ENCODE measurements around the gene UBL3.

Gene UBL3

GRCh38 chr13:29858667-29859066, 8.2 kb upstream of the UBL3 start:
- H3K36me3 ChIP-seq (ENCODE audit: insufficient read depth): no peaks in the 10 kb centered on the region
- no peak overlapping the region for H3K4me3 ChIP-seq (IDR thresholded peaks at IDR 0.05; ENCODE audit: insufficient read depth, low read depth, low read length)
- no peaks in the 10 kb centered on the region for H4K20me1 ChIP-seq (ENCODE audit: insufficient read depth)
- no peak overlapping the region for H3K27ac ChIP-seq
- no peaks in the 10 kb centered on the region for H3K79me2 ChIP-seq (ENCODE audit: insufficient read depth, low read depth)
- no peak overlapping the region for H3K4me2 ChIP-seq
- no peak overlapping the region for H3K9ac ChIP-seq
- H3K27me3 ChIP-seq (ENCODE audit: insufficient read depth, low read depth): no peaks in the 10 kb centered on the region
- no peaks in the 10 kb centered on the region for H3K4me1 ChIP-seq (ENCODE audit: low read depth, poor library complexity, severe bottlenecking)
- H2AFZ ChIP-seq (ENCODE audit: low read depth): no peak overlapping the region
- no peak for TF ChIP-seq CTCF (conservative IDR thresholded peaks at IDR 0.05; ENCODE audit: low read depth, low read length)

GRCh38 chr13:29858231-29858630, 7.8 kb upstream of the UBL3 start:
- Histone ChIP-seq H3K36me3 (ENCODE audit: insufficient read depth) (no peaks in the 10 kb centered on the region), H3K9ac (no peak overlapping the region), H3K4me1 (ENCODE audit: low read depth, poor library complexity, severe bottlenecking) (no peaks in the 10 kb centered on the region), H3K79me2 (ENCODE audit: insufficient read depth, low read depth) (no peaks in the 10 kb centered on the region), H4K20me1 (ENCODE audit: insufficient read depth) (no peaks in the 10 kb centered on the region), H2AFZ (ENCODE audit: low read depth) (no peak overlapping the region), H3K27me3 (ENCODE audit: insufficient read depth, low read depth) (no peaks in the 10 kb centered on the region), H3K4me3 (IDR thresholded peaks at IDR 0.05; ENCODE audit: insufficient read depth, low read depth, low read length) (no peak overlapping the region), H3K4me2 (no peak overlapping the region), H3K27ac (no peak overlapping the region)
- TF ChIP-seq CTCF (conservative IDR thresholded peaks at IDR 0.05; ENCODE audit: low read depth, low read length): no peak

GRCh38 chr13:29857085-29857484, 6.7 kb upstream of the UBL3 start:
- no peak overlapping the region for H3K4me2 ChIP-seq
- H3K79me2 ChIP-seq (ENCODE audit: insufficient read depth, low read depth): no peaks in the 10 kb centered on the region
- TF ChIP-seq CTCF (conservative IDR thresholded peaks at IDR 0.05; ENCODE audit: low read depth, low read length): no peak
- H3K27ac ChIP-seq: no peak overlapping the region
- no peak overlapping the region for H3K9ac ChIP-seq
- no peaks in the 10 kb centered on the region for H4K20me1 ChIP-seq (ENCODE audit: insufficient read depth)
- no peak overlapping the region for H2AFZ ChIP-seq (ENCODE audit: low read depth)
- no peaks in the 10 kb centered on the region for H3K27me3 ChIP-seq (ENCODE audit: insufficient read depth, low read depth)
- no peaks in the 10 kb centered on the region for H3K4me1 ChIP-seq (ENCODE audit: low read depth, poor library complexity, severe bottlenecking)
- no peaks in the 10 kb centered on the region for H3K36me3 ChIP-seq (ENCODE audit: insufficient read depth)
- no peak overlapping the region for H3K4me3 ChIP-seq (IDR thresholded peaks at IDR 0.05; ENCODE audit: insufficient read depth, low read depth, low read length)

GRCh38 chr13:29856426-29856825, 6.0 kb upstream of the UBL3 start:
- H3K4me3 ChIP-seq (IDR thresholded peaks at IDR 0.05; ENCODE audit: insufficient read depth, low read depth, low read length): no peak overlapping the region
- no peaks in the 10 kb centered on the region for H3K79me2 ChIP-seq (ENCODE audit: insufficient read depth, low read depth)
- H3K36me3 ChIP-seq (ENCODE audit: insufficient read depth): no peaks in the 10 kb centered on the region
- H3K27ac ChIP-seq: no peak overlapping the region
- no peaks in the 10 kb centered on the region for H3K4me1 ChIP-seq (ENCODE audit: low read depth, poor library complexity, severe bottlenecking)
- H3K27me3 ChIP-seq (ENCODE audit: insufficient read depth, low read depth): no peaks in the 10 kb centered on the region
- TF ChIP-seq CTCF (conservative IDR thresholded peaks at IDR 0.05; ENCODE audit: low read depth, low read length): no peak
- H3K9ac ChIP-seq: no peak overlapping the region
- no peak overlapping the region for H3K4me2 ChIP-seq
- H4K20me1 ChIP-seq (ENCODE audit: insufficient read depth): no peaks in the 10 kb centered on the region
- H2AFZ ChIP-seq (ENCODE audit: low read depth): no peak overlapping the region

GRCh38 chr13:29855784-29856183, 5.4 kb upstream of the UBL3 start:
- H3K36me3 ChIP-seq (ENCODE audit: insufficient read depth): no peaks in the 10 kb centered on the region
- TF ChIP-seq CTCF (conservative IDR thresholded peaks at IDR 0.05; ENCODE audit: low read depth, low read length): no peak
- H3K4me1 ChIP-seq (ENCODE audit: low read depth, poor library complexity, severe bottlenecking): peaks cover 1% of the 10 kb centered on the region
- no peaks in the 10 kb centered on the region for H4K20me1 ChIP-seq (ENCODE audit: insufficient read depth)
- no peaks in the 10 kb centered on the region for H3K79me2 ChIP-seq (ENCODE audit: insufficient read depth, low read depth)
- no peak overlapping the region for H3K4me2 ChIP-seq
- no peaks in the 10 kb centered on the region for H3K27me3 ChIP-seq (ENCODE audit: insufficient read depth, low read depth)
- H2AFZ ChIP-seq (ENCODE audit: low read depth): no peak overlapping the region
- H3K9ac ChIP-seq: no peak overlapping the region
- H3K4me3 ChIP-seq (IDR thresholded peaks at IDR 0.05; ENCODE audit: insufficient read depth, low read depth, low read length): no peak overlapping the region
- no peak overlapping the region for H3K27ac ChIP-seq

Data from KMS-11 (cell line).